Measurements from ENCODE around the gene CNTNAP2. TPM values are rescaled to one million over a fixed set of nuclear protein-coding genes. Genes with fewer than 3 reads are reported as not detected.

The CNTNAP2 gene
- total RNA-seq, 4 donors from 2014 or later, result 0.29 to 0.88 (median 0.33) TPM; not detected in 1

DNA sequence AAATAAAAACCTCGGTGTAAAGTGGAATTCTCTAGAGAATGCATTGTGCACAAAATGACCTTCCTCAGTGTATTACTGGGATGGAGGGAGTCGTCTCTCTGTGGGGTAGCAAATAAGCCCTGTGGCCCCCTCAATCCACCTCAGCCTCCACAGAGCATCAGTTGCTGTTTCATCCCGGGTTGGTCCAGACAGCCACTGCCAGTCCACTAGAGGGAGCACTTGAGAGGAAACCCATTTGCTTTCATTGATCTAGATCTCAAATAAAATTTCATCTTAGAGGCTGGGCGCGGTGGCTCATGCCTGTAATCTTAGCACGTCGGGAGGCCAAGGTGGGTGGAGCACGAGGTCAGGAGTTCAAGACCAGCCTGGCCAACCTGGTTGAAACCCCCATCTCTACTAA lies 1128.7 kb downstream of the CNTNAP2 start:
- H3K4me1 ChIP-seq, result no peaks in the 10 kb centered on the region
- H3K4me3 ChIP-seq (replicated peaks in 1 of 3), result no peak overlapping the region
- 40 to 51% methylated on average over 8 of the region's 8 CpGs for WGBS, 2 donors

GRCh38 chr7:147249956-147250355 lies 1133.4 kb downstream of the CNTNAP2 start:
- TF ChIP-seq CTCF (IDR thresholded peaks at IDR 0.05), result no peak
- TF ChIP-seq POLR2A (IDR thresholded peaks at IDR 0.05), result no peak
- intact Hi-C loops (cut with DNase I), result no loop called here
- DNase-seq, result no peak
- Histone ChIP-seq H3K4me3 (replicated peaks in 1 of 3) (no peak overlapping the region), H3K4me1 (no peaks in the 10 kb centered on the region), H3K36me3 (no peaks in the 10 kb centered on the region), H3K27ac (no peak overlapping the region), H3K27me3 (no peaks in the 10 kb centered on the region), H3K9me3 (no peaks in the 10 kb centered on the region)
- WGBS, 2 donors, result 87 to 89% methylated on average over 2 of the region's 2 CpGs

More for the DNA sequence above, 1128.7 kb downstream of the CNTNAP2 start:
- DNase-seq, result peak; percentile 41 to 44
- intact Hi-C loops (cut with DNase I), result no loop called here
- Histone ChIP-seq H3K9me3 (no peaks in the 10 kb centered on the region), H3K27me3 (no peaks in the 10 kb centered on the region), H3K27ac (no peak overlapping the region), H3K36me3 (no peaks in the 10 kb centered on the region)
- TF ChIP-seq CTCF (IDR thresholded peaks at IDR 0.05), result peak in 5 of 6 experiments; percentile 40 to 78 (median 50)
- TF ChIP-seq POLR2A (IDR thresholded peaks at IDR 0.05), result no peak

DNA sequence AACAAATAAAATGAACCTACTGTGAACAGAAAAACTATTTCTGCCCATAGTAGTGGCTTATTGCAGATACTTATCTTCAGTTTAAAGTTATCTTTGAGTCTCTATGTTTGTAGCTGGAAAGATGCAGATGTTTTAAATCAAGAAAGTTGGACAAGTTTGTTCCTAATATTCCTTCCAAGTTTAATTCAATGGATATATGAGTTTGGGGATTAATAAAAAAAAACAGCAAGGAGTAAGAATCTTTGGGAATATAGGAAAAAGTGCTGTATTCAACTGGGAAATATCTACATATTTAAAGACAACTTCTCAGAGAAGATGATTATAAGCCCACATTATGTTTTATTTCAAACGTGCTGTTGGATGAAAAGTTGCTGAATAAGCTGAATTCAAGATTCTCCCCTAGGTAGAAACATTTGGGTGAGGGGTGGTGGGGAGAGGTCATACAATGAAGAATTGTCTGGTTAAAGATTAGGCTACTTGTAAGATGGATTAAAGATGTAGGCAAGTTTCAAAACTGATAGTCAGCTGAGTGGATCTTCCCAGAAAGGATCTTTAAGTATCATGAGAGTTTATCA lies 1135.2 kb downstream of the CNTNAP2 start:
- H3K4me1 ChIP-seq, result no peaks in the 10 kb centered on the region
- 52 to 57% methylated on average over 1 of the region's 1 CpG for WGBS, 2 donors

DNA sequence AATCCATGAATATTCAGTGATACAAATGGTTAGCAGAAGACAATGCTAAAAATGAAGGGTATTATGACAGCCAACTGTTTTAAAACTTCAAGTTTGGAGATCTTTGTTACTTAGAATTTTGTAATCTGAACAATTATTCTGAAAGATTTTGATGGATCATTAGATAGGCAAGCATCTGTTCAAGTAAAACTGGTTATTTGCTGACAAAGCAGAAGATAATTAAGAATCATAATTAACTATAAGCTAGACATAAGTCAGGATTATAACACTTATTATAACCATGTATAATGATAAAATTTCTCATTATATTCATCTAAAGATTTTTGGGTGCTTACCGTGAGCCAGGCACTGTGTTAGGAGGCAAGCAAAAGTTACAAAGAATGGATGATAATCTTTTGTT lies 1145.1 kb downstream of the CNTNAP2 start:
- Histone ChIP-seq H3K27me3 (no peaks in the 10 kb centered on the region), H3K4me3 (replicated peaks in 1 of 3) (no peak overlapping the region), H3K27ac (no peak overlapping the region), H3K4me1 (no peaks in the 10 kb centered on the region), H3K36me3 (no peaks in the 10 kb centered on the region), H3K9me3 (no peaks in the 10 kb centered on the region)
- TF ChIP-seq POLR2A (IDR thresholded peaks at IDR 0.05) (no peak), CTCF (IDR thresholded peaks at IDR 0.05) (no peak)
- DNase-seq, result no peak
- 97 to 100% methylated on average over 1 of the region's 1 CpG for WGBS, 2 donors
- intact Hi-C loops (cut with DNase I), result no loop called here

More for the DNA sequence above, 1135.2 kb downstream of the CNTNAP2 start:
- intact Hi-C loops (cut with DNase I), result no loop called here
- H3K27me3 ChIP-seq, result no peaks in the 10 kb centered on the region
- H3K9me3 ChIP-seq, result no peaks in the 10 kb centered on the region
- no peak overlapping the region for H3K4me3 ChIP-seq (replicated peaks in 1 of 3)
- TF ChIP-seq POLR2A (IDR thresholded peaks at IDR 0.05), result no peak
- TF ChIP-seq CTCF (IDR thresholded peaks at IDR 0.05), result no peak
- no peaks in the 10 kb centered on the region for H3K36me3 ChIP-seq
- H3K27ac ChIP-seq, result no peak overlapping the region
- no peak for DNase-seq

GRCh38 chr7:147265528-147265927 lies 1148.9 kb downstream of the CNTNAP2 start:
- 88 to 90% methylated on average over 8 of the region's 8 CpGs for WGBS, 2 donors
- no peak overlapping the region for H3K4me3 ChIP-seq (replicated peaks in 1 of 3)
- H3K4me1 ChIP-seq, result no peaks in the 10 kb centered on the region
- DNase-seq, result no peak
- no peak overlapping the region for H3K27ac ChIP-seq
- no peak for TF ChIP-seq CTCF (IDR thresholded peaks at IDR 0.05)
- no peak for TF ChIP-seq POLR2A (IDR thresholded peaks at IDR 0.05)
- H3K9me3 ChIP-seq, result no peaks in the 10 kb centered on the region
- H3K27me3 ChIP-seq, result no peaks in the 10 kb centered on the region
- H3K36me3 ChIP-seq, result no peaks in the 10 kb centered on the region
- intact Hi-C loops (cut with DNase I), result no loop called here
